A673 (cell line): ENCODE measurements around the gene FRG1.
"Not testable (repeated sequence)": the region's sequence is repeated elsewhere in the genome, so short reads cannot be mapped to it uniquely, and the experiment has no call there.

Experiments used
- EZH2 ChIP-seq: fragments of 200-600 bp; sonication (generic); IDR thresholded peaks from 2 replicates; pipeline ENCODE4 v1.6.1; 2017; ENCODE audit warnings: borderline replicate concordance, low read depth, mild to moderate bottlenecking, mixed read lengths, antibody characterized with exemption, low read length; ENCODE audit not compliant: poor library complexity, severe bottlenecking
- TF ChIP-seq, protein P1 (sequence below): fragments of 300-800, 200-600 bp; sonication (generic); conservative IDR thresholded peaks from 2 replicates; pipeline ENCODE4 v1.5.1; 2017; ENCODE audit warnings: low read depth, mild to moderate bottlenecking, antibody characterized with exemption, low read length, moderate library complexity, mixed read lengths

GRCh38 chr4:189985651-189986243 lies 45.1 kb downstream of the FRG1 start:
- TF ChIP-seq, protein P1, sequence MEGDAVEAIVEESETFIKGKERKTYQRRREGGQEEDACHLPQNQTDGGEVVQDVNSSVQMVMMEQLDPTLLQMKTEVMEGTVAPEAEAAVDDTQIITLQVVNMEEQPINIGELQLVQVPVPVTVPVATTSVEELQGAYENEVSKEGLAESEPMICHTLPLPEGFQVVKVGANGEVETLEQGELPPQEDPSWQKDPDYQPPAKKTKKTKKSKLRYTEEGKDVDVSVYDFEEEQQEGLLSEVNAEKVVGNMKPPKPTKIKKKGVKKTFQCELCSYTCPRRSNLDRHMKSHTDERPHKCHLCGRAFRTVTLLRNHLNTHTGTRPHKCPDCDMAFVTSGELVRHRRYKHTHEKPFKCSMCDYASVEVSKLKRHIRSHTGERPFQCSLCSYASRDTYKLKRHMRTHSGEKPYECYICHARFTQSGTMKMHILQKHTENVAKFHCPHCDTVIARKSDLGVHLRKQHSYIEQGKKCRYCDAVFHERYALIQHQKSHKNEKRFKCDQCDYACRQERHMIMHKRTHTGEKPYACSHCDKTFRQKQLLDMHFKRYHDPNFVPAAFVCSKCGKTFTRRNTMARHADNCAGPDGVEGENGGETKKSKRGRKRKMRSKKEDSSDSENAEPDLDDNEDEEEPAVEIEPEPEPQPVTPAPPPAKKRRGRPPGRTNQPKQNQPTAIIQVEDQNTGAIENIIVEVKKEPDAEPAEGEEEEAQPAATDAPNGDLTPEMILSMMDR, result not testable (repeated sequence)
- TF ChIP-seq EZH2, result not testable (repeated sequence)
